D341Med (cell line): ENCODE measurements around the gene ADAM11.

Experiments
- DNase-seq: peaks from one replicate; pipeline ENCODE4 v3.0.0; 2012; ENCODE audit warnings: low spot score

ADAM11 gene

GRCh38 chr17:44831371-44831770 is 72.6 kb downstream of the ADAM11 start:
- DNase-seq = no peak
